Mucosa of descending colon (tissue), 3 donors: ENCODE data around the gene SHROOM1. TPM values are rescaled to one million over a fixed set of nuclear protein-coding genes. Genes with fewer than 3 reads are reported as not detected.

ENCODE experiments used
- ATAC-seq: fragments of 200-7000 bp; cut with Tn5 transposase; one replicate; pipeline ENCODE4 v1.9.1; 2020; ENCODE audit warnings: mild to moderate bottlenecking, moderate library complexity
- DNase-seq, 3 donors: peaks; one replicate each; pipeline ENCODE4 v3.0.0-alpha.2; 2020
- H3K36me3 ChIP-seq: fragments of 200-600 bp; one replicate; pipeline ENCODE4 v1.8.0; 2021; ENCODE audit warnings: low read depth, mild to moderate bottlenecking
- H3K4me1 ChIP-seq: fragments of 200-600 bp; one replicate; pipeline ENCODE4 v1.8.0; 2021; ENCODE audit warnings: low read depth, mild to moderate bottlenecking
- H3K4me3 ChIP-seq: fragments of 200-600 bp; one replicate; pipeline ENCODE4 v1.8.0; 2021; ENCODE audit warnings: mild to moderate bottlenecking
- H3K9me3 ChIP-seq: fragments of 200-600 bp; one replicate; pipeline ENCODE4 v1.8.0; 2021; ENCODE audit warnings: mild to moderate bottlenecking
- intact Hi-C, 2 donors: fragments of 100-400 bp; cut with DNase I in 1 of 2; cut with micrococcal nuclease in 1 of 2; formaldehyde crosslinking; loops; one replicate each; pipeline versions ENCODE4 v1.11.0 to v1.11.1; 2022; cut with DNase I, micrococcal nuclease
- total RNA-seq, 3 donors: library from RNA; stranded (reverse); fragmentation: NEBNext Ultra II Directional in 2 of 3; extraction: Animal tissue kit (Norgen Biotek cat#: 25700) in 2 of 3; gene quantifications; one replicate each; pipeline versions ENCODE4 v1.2.1 to v1.2.4, GENCODE V29; 2021 to 2023
- TF ChIP-seq, protein P1 (sequence below): fragments of 200-600 bp; IDR thresholded peaks from one replicate; pipeline ENCODE4 v1.8.0; 2022; ENCODE audit warnings: antibody characterized with exemption, mild to moderate bottlenecking
- donor health status: DM: no; HTN: no; CAD: no; lungs with moderate emphysema.
- donor health status: DM: no; HTN: no; CAD: no.
- donor health status: DM: no; HTN: yes; CAD: no.

SHROOM1 gene
- total RNA-seq, 3 donors from 2014 or later: 37.3 to 93.5 (median 63.0) TPM

DNA sequence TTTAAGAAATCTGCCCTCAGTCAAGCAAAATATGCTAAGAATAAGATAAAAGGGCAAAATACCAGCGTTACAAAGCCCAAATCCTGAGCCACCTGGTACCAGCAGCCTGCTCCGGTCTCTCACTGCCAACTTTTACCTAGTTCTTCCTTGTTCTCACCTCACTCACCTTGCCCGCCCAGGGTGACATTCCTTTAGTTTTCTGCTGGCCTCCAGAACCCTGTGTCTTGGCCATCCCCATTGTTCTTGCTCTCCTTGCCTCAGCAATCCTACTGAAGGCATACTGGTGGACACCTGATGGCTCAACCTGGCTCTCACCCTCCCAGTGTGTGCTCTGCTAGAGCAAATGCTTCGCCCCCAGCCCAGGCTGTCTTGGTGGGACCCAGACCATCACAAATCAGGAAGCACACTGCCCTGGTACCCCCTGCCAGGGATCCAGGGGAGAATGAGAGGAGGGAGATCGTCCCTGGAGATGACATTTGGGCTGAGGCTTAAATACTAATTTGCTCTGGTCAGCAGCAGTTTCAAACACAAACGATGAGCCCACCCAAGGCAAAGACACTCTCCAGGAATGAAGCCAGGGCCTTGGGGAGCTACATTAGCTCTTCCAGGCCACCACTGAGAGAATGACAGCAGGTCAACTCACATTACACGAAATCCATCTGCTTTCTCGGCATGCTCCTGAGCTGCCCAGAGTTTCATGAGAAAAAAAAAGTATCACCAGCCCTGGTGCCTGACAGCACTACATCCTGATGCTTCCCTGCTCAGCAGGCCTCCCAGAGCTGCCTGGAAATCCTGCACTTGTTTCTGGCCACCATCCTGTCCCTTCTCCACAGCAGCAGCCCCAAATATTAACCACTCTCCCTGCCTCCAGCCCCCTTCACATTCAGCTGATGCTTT is 41.2 kb downstream of the SHROOM1 start:
- DNase-seq (no peak), ATAC-seq (no peak)
- Histone ChIP-seq H3K9me3 (no peaks in the 10 kb centered on the region), H3K36me3 (no peaks in the 10 kb centered on the region), H3K4me3 (no peak overlapping the region), H3K4me1 (no peaks in the 10 kb centered on the region)
- TF ChIP-seq, protein P1, sequence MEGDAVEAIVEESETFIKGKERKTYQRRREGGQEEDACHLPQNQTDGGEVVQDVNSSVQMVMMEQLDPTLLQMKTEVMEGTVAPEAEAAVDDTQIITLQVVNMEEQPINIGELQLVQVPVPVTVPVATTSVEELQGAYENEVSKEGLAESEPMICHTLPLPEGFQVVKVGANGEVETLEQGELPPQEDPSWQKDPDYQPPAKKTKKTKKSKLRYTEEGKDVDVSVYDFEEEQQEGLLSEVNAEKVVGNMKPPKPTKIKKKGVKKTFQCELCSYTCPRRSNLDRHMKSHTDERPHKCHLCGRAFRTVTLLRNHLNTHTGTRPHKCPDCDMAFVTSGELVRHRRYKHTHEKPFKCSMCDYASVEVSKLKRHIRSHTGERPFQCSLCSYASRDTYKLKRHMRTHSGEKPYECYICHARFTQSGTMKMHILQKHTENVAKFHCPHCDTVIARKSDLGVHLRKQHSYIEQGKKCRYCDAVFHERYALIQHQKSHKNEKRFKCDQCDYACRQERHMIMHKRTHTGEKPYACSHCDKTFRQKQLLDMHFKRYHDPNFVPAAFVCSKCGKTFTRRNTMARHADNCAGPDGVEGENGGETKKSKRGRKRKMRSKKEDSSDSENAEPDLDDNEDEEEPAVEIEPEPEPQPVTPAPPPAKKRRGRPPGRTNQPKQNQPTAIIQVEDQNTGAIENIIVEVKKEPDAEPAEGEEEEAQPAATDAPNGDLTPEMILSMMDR: no peak
- intact Hi-C loops: no loop called here

DNA sequence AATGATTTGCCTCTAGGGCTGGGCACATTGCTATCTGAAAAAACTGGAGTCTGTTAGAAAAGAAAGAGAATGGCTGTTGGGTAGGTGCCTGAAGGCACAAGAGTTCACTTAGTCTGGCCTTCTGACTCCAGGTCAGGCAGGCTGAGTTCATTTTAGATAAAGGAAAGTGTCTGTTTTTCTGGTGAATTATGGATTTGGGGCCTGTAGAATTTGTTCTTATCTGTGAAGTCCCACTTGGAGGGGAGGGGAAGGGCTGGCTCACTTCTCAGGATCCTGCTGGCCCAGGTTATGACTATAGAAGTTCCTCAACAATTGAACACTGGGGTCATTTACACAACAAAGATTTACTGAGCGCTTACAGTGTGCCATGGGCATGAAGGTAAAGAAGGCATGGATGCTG is 41.9 kb downstream of the SHROOM1 start:
- Histone ChIP-seq H3K4me1 (no peaks in the 10 kb centered on the region), H3K4me3 (no peak overlapping the region), H3K36me3 (no peaks in the 10 kb centered on the region), H3K9me3 (no peaks in the 10 kb centered on the region)
- no peak for ATAC-seq
- DNase-seq: no peak
- intact Hi-C loops: no loop called here
- TF ChIP-seq, protein P1: no peak

DNA sequence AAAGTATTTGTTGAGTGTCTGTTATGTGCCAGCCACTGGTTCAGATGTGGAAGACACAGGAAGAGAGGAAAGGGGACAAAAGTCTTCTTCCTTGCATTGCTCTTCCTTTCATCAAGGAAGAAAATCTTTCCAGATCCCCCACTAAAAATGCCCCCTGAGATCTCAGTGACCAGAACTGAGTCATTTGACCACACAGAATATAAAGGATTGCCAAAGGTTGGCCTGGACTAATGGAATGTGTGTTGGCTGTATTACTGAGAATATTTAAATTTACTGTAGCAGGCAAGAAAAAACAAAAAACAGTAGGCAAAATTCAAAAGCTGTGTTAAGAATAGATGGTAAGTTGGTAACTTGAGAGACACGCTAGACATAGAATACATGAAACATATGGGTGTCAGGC is 43.4 kb downstream of the SHROOM1 start:
- ATAC-seq (no peak), DNase-seq (no peak)
- Histone ChIP-seq H3K4me3 (no peak overlapping the region), H3K9me3 (no peaks in the 10 kb centered on the region), H3K36me3 (no peaks in the 10 kb centered on the region), H3K4me1 (no peaks in the 10 kb centered on the region)
- intact Hi-C loops: no loop called here
- TF ChIP-seq, protein P1: no peak

DNA sequence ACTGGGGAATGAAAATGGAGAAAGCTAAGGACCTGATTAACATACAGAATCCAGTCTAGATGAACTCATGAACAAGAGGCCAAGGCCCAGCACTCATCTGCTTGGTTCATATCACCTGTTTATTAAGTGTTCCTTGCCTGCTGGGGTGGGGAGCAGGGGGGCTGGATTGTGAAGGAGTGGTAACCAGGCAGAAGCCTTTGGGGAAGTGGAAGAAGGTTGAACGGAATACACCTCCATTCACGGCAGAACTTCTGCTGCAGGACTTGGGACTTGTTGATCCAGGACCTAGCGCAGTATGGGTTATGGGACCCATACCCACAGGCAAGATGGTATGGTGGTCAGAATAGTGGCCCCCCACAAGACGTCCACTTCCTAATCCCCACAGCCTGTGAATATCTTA is 44.6 kb downstream of the SHROOM1 start:
- DNase-seq (no peak), ATAC-seq (no peak)
- no peak overlapping the region for H3K4me3 ChIP-seq
- H3K9me3 ChIP-seq: no peaks in the 10 kb centered on the region
- intact Hi-C loops: no loop called here
- TF ChIP-seq, protein P1: no peak
- H3K36me3 ChIP-seq: no peaks in the 10 kb centered on the region
- H3K4me1 ChIP-seq: no peaks in the 10 kb centered on the region

DNA sequence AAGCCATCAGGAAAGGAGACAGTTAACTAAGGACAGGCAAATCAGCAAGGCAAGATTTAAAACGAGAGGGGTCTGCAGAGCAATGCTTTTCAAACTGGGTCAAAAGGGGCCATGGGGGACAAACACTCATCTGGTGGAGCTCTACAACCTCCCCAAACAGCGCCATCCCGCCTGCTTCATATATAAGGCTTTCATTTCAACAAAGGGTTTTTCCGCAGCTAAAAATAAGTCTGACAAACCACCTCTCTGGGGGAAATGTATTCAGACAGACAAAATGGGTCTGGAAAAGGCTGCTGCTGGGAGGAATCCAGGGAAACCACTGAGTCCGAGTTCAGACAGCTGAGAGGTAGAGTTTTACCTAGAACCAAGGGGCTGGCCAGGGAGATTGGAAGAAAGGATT is 45.1 kb downstream of the SHROOM1 start:
- Histone ChIP-seq H3K36me3 (no peaks in the 10 kb centered on the region), H3K4me1 (no peaks in the 10 kb centered on the region), H3K9me3 (no peaks in the 10 kb centered on the region), H3K4me3 (no peak overlapping the region)
- ATAC-seq (no peak), DNase-seq (no peak)
- TF ChIP-seq, protein P1: no peak
- intact Hi-C loops: no loop called here
